Endothelial cell of umbilical vein (primary cell): ENCODE results near the gene HERPUD1. TPM values are rescaled to one million over a fixed set of nuclear protein-coding genes. Genes with fewer than 3 reads are reported as not detected.

ENCODE experiments used
- BruUV-seq: library from RNA; stranded (reverse); fragments of 400-500 nt; replicated peaks from 2 replicates; lab custom pipeline; 2021; lab: Mats Ljungman, UMichigan
- CTCF ChIA-PET: fragments of 300-600, 350-600 bp; sonication (Branson Sonifier 250); formaldehyde crosslinking; loops from one replicate; lab custom pipeline; 2021; ENCODE audit warnings: antibody characterized with exemption, inconsistent platforms; lab: Charles Lee
- POLR2A ChIA-PET: fragments of 300-600, 350-600 bp; sonication (Branson Sonifier 250); formaldehyde crosslinking; loops from one replicate; lab custom pipeline; 2021; ENCODE audit warnings: antibody characterized with exemption, inconsistent platforms; lab: Charles Lee
- DNase-seq: peaks from one replicate; pipeline ENCODE4 v3.0.0-alpha.2; 2011; ENCODE audit warnings: low read depth, low spot score
- FAIRE-seq: peaks from 2 replicates; lab custom pipeline; 2011; peaks lifted over from hg19 to GRCh38; lab: Jason Lieb, UNC
- H2AFZ ChIP-seq: 2 replicates; pipeline ENCODE4 v1.6.0; 2012; ENCODE audit warnings: low read depth, low read length, control low read depth, inconsistent platforms
- H3K27ac ChIP-seq: 2 replicates; pipeline ENCODE4 v1.5.1; 2011; ENCODE audit warnings: low read depth, mild to moderate bottlenecking, control low read depth, low read length, moderate library complexity; ENCODE audit not compliant: insufficient read depth
- H3K27me3 ChIP-seq, 2 experiments: 2 replicates each; pipeline versions ENCODE4 v1.6.0 to v1.6.1; 2011; ENCODE audit warnings: low read length in 2 of 2, mixed read lengths in 1 of 2; ENCODE audit not compliant: control insufficient read depth in 2 of 2, insufficient read depth in 2 of 2
- H3K36me3 ChIP-seq, 2 experiments: 2 replicates in 1 of 2; 3 replicates in 1 of 2; pipeline ENCODE4 v1.5.1; 2011; ENCODE audit warnings: low read length in 2 of 2, mild to moderate bottlenecking in 1 of 2, moderate library complexity in 1 of 2; ENCODE audit not compliant: control insufficient read depth in 2 of 2, insufficient read depth in 2 of 2; ENCODE audit errors: extremely low read depth in 1 of 2
- H3K4me1 ChIP-seq: 3 replicates; pipeline ENCODE4 v1.5.1; 2011; ENCODE audit warnings: mild to moderate bottlenecking, low read length; ENCODE audit not compliant: control insufficient read depth, insufficient read depth; ENCODE audit errors: extremely low read depth
- H3K4me2 ChIP-seq: 2 replicates; pipeline ENCODE4 v1.6.1; 2011; ENCODE audit warnings: low read length, control low read depth, mixed read lengths; ENCODE audit not compliant: insufficient read depth
- H3K4me3 ChIP-seq, 3 experiments: fragments of 200-600 bp in 1 of 3; sonication (generic), shearing (Covaris generic) in 1 of 3; replicated peaks in 1 of 3; 2 replicates each; pipeline ENCODE4 v1.5.1; 2011 to 2016; ENCODE audit warnings: control low read depth in 3 of 3, low read length in 3 of 3, mild to moderate bottlenecking in 2 of 3, inconsistent platforms in 1 of 3, low read depth in 1 of 3, moderate library complexity in 1 of 3; ENCODE audit not compliant: insufficient read depth in 1 of 3
- H3K79me2 ChIP-seq: 2 replicates; pipeline ENCODE4 v1.6.0; 2012; ENCODE audit warnings: low read length, inconsistent platforms; ENCODE audit not compliant: control insufficient read depth, insufficient read depth
- H3K9ac ChIP-seq: replicated peaks from 2 replicates; pipeline ENCODE3; 2011; ENCODE audit warnings: low read length, control low read depth; ENCODE audit not compliant: insufficient read depth; ENCODE audit errors: extremely low read depth
- H3K9me1 ChIP-seq: replicated peaks from 3 replicates; pipeline ENCODE4 v1.6.0; 2011; ENCODE audit warnings: mild to moderate bottlenecking, low read length; ENCODE audit not compliant: control insufficient read depth, insufficient read depth; ENCODE audit errors: extremely low read depth
- H3K9me3 ChIP-seq: replicated peaks from 2 replicates; pipeline ENCODE4 v1.5.1; 2012; ENCODE audit warnings: low read length, inconsistent platforms; ENCODE audit not compliant: control insufficient read depth, insufficient read depth
- H4K20me1 ChIP-seq: replicated peaks from 2 replicates; pipeline ENCODE3; 2011; ENCODE audit warnings: mild to moderate bottlenecking, low read length; ENCODE audit not compliant: control insufficient read depth, insufficient read depth; ENCODE audit errors: extremely low read depth
- EZH2 ChIP-seq: IDR thresholded peaks from 2 replicates; pipeline ENCODE4 v1.6.1; 2012; ENCODE audit warnings: borderline replicate concordance, low read depth, mild to moderate bottlenecking, moderate library complexity, low read length, inconsistent platforms; ENCODE audit not compliant: severe bottlenecking
- FOS ChIP-seq: IDR thresholded peaks from 2 replicates; pipeline ENCODE4 v1.6.1; 2011; ENCODE audit warnings: mild to moderate bottlenecking, low read length, moderate library complexity, borderline replicate concordance; ENCODE audit not compliant: insufficient read depth
- GATA2 ChIP-seq: IDR thresholded peaks from 2 replicates; pipeline ENCODE4 v1.7.0; 2011; ENCODE audit warnings: low read depth, mild to moderate bottlenecking, moderate library complexity, mixed read lengths, low read length; ENCODE audit not compliant: insufficient read length, insufficient read depth
- JUN ChIP-seq: IDR thresholded peaks from 2 replicates; pipeline ENCODE4 v1.6.1; 2011; ENCODE audit warnings: borderline replicate concordance, low read depth; ENCODE audit not compliant: insufficient read length, insufficient read depth
- MYC ChIP-seq: IDR thresholded peaks from one replicate; pipeline ENCODE4 v1.6.1; 2011; ENCODE audit warnings: mild to moderate bottlenecking, low read depth, low read length
- POLR2A ChIP-seq: IDR thresholded peaks from 2 replicates; pipeline ENCODE4 v1.6.1; 2012; ENCODE audit warnings: low read depth, mild to moderate bottlenecking, control low read depth, low read length
- POLR2AphosphoS5 ChIP-seq: IDR thresholded peaks from 2 replicates; pipeline ENCODE4 v1.6.1; 2012; ENCODE audit warnings: low read depth, mild to moderate bottlenecking, control low read depth, low read length, moderate library complexity; ENCODE audit not compliant: insufficient read depth
- dilution Hi-C: fragments of 300-500 bp; cut with MboI; formaldehyde crosslinking; loops from one replicate; pipeline ENCODE4 v1.15.0; 2019; ENCODE audit warnings: low sequenced_read_pairs; ENCODE audit not compliant: extremely low pct_ligation_motif_present
- intact Hi-C: fragments of 100-400 bp; cut with micrococcal nuclease; formaldehyde crosslinking; loops from one replicate; pipeline ENCODE4 v1.10.0; 2022
- polyA plus RNA-seq, 4 experiments: library from polyadenylated mRNA; depleted of rRNA in 3 of 4; stranded (reverse) in 3 of 4; unstranded in 1 of 4; fragments of >200 nt; gene quantifications; 2 replicates each; pipeline versions ENCODE4 v1.2.1 to v1.2.3, GENCODE V29; 2011 to 2012; ENCODE audit warnings: missing spikeins in 1 of 4
- total RNA-seq: library from RNA; stranded (reverse); gene quantifications from 2 replicates; pipeline ENCODE4 v1.2.3, GENCODE V29; 2021
- TF ChIP-seq, protein P1 (sequence below): IDR thresholded peaks from 2 replicates; pipeline ENCODE4 v1.6.1; 2011; ENCODE audit not compliant: insufficient read depth, insufficient read length
- TF ChIP-seq, protein P2 (sequence below), 2 donors: IDR thresholded peaks; 1 replicate in 1 of 2; 2 replicates in 1 of 2; pipeline ENCODE4 v1.5.1; 2011; ENCODE audit warnings: low read length in 2 of 2, mild to moderate bottlenecking in 2 of 2, moderate library complexity in 2 of 2, control low read depth in 1 of 2, inconsistent platforms in 1 of 2, low read depth in 1 of 2; ENCODE audit not compliant: insufficient read depth in 1 of 2; ENCODE audit errors: extremely low read depth in 1 of 2

HERPUD1 gene
- total and polyA plus RNA-seq, 2 donors (not counting 3 experiments of a cell fraction or from before 2014, with no cell fraction given): 107 to 109 TPM

DNA sequence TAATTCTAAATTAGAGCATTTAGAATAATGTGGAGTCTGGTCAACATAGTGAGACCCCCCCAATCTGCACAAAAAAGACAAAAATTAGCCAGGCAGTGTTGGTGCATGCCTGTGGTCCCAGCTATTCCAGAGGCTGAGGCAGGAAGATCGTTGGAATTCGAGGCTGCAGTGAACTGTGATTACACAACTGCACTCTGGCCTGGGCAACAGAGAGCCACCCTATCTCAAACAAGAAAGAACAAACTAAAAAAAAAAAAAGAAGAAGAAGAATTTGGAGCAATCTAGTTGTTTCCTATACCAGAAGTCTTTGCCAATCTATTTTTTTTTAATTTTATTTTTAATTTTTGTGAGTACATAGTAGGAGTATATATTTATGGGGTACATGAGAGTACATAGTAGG lies 35.8 kb downstream of the HERPUD1 start:
- BruUV-seq: no TSS peak
- Histone ChIP-seq H3K4me1 (peaks cover 3% of the 10 kb centered on the region), H3K27me3 (no peaks in the 10 kb centered on the region), H3K27ac (no peak overlapping the region), H3K79me2 (no peaks in the 10 kb centered on the region), H2AFZ (no peak overlapping the region), H4K20me1 (no peaks in the 10 kb centered on the region), H3K36me3 (no peaks in the 10 kb centered on the region), H3K4me2 (no peak overlapping the region), H3K9me1 (no peaks in the 10 kb centered on the region), H3K9ac (no peak overlapping the region), H3K9me3 (no peaks in the 10 kb centered on the region), H3K4me3 (no peak overlapping the region)
- DNase-seq (no peak), FAIRE-seq (no peak)
- dilution Hi-C loops (no loop called here), intact Hi-C loops (no loop called here)
- ChIA-PET POLR2A (interaction anchor here (0.6 kb wide), 1 partner anchor 40 kb away, joined by 5 read pairs; no protein-coding TSS in a partner anchor), CTCF (interaction anchor here (0.8 to 9.3 kb wide), 4 partner anchors 9 to 125 kb away, joined by 3 to 140 read pairs (median 6); partner anchors contain the start of gene CPNE2)
- TF ChIP-seq POLR2A (no peak), MYC (no peak), GATA2 (no peak), POLR2AphosphoS5 (no peak), FOS (no peak), EZH2 (no peak), JUN (no peak)
- TF ChIP-seq, protein P1, sequence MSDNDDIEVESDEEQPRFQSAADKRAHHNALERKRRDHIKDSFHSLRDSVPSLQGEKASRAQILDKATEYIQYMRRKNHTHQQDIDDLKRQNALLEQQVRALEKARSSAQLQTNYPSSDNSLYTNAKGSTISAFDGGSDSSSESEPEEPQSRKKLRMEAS: no peak
- TF ChIP-seq, protein P2, sequence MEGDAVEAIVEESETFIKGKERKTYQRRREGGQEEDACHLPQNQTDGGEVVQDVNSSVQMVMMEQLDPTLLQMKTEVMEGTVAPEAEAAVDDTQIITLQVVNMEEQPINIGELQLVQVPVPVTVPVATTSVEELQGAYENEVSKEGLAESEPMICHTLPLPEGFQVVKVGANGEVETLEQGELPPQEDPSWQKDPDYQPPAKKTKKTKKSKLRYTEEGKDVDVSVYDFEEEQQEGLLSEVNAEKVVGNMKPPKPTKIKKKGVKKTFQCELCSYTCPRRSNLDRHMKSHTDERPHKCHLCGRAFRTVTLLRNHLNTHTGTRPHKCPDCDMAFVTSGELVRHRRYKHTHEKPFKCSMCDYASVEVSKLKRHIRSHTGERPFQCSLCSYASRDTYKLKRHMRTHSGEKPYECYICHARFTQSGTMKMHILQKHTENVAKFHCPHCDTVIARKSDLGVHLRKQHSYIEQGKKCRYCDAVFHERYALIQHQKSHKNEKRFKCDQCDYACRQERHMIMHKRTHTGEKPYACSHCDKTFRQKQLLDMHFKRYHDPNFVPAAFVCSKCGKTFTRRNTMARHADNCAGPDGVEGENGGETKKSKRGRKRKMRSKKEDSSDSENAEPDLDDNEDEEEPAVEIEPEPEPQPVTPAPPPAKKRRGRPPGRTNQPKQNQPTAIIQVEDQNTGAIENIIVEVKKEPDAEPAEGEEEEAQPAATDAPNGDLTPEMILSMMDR (IDR thresholded peaks at IDR 0.05; ENCODE audit: extremely low read depth in 1 of 2, insufficient read depth in 1 of 2, low read depth in 1 of 2, low read length in 2 of 2): no peak
